Midbrain (tissue), 1 donor: Measurements from ENCODE around the gene PRKAG2.

Experiments used
- DNase-seq: peaks from one replicate; lab custom pipeline; 2025; lab: John Stamatoyannopoulos, UW

Gene PRKAG2

DNA sequence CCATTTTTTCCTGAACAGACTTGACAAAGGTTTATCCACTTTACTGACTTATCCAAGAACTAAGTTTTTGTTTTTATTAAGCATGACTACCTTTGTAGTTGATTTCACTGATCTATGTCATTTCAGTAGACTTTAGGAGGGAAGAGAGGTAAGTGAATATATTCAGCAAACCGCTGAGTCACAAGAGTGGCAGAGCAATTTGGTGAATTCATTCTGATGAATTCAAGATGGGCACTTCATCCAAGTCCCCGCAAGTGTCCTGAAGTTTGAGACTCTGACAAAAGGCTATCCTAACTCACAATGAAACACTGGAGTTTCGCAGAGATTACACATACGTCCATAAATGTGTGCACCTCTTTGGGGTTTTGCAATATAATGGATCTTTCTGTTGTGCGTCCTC is 255.0 kb downstream of the PRKAG2 start:
- no peak for DNase-seq

DNA sequence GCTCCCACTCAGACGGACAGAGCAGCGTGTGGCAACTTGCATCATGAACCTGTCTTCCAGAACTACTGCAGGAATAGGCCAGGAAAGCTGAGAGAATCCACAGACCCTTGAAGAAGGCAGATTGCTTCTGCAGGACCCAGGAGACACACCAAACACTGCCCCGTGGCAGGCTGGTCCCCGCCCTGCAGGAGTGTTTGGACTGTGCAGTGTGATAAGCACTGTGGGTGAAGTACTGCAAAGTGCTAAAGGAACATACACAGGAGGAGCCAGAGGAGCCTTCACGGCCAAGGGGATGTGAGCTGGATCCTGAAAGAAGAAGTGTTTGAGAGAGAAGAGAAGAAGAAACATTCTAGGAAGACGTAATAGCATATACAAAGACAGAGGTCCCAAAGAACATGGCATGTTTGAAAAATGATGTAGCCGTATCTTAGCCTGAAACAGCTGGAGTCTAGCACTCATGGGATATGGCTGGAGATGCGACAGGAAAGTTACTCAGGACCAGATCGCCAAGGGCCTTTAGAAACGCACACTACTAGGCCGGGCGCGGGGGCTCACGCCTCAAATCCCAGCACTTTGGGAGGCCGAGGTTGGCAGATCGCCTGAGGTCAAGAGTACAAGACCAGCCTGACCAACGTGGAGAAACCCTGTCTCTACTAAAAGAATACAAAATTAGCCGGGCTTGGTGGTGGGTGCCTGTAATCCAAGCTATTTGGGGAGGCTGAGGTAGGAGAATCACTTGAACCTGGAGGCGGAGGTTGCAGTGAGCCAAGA is 260.3 kb downstream of the PRKAG2 start:
- DNase-seq = no peak

DNA sequence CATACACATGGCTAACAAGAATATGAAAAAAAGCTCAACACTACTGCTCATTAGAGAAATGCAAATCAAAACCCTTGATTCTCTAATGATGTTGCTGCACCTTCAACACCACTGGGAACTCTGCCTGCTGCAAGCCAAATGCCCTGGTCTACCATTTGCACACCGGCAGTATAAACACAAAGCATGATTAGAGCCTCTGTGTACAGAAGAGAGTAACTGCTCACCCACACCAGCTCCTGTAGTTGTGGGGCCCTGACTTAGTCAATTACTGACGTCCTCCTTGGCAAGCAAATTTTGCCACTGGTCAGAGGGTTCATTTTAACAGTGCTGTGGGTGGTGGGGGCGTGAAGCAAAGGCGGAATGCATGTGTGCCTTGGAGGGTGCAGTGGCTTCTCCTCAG is 261.1 kb downstream of the PRKAG2 start:
- DNase-seq = no peak

DNA sequence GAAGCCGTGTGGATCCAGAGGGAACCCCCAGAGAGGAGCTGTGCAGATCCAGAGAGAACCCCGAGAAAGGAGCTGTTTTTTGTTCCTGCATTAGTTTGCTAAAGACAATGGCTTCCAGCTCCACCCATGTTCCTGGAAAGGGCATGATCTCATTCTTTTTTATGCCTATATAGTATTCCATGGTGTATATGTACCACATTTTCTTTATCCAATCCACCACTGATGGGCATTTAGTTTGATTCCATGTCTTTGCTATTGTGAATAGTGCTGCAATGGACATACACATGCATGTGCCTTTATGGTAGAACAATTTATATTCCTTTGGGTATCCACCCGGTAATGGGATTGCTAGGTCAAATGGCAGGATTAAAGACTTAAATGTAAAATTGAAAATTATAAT is 261.9 kb downstream of the PRKAG2 start:
- DNase-seq = no peak

DNA sequence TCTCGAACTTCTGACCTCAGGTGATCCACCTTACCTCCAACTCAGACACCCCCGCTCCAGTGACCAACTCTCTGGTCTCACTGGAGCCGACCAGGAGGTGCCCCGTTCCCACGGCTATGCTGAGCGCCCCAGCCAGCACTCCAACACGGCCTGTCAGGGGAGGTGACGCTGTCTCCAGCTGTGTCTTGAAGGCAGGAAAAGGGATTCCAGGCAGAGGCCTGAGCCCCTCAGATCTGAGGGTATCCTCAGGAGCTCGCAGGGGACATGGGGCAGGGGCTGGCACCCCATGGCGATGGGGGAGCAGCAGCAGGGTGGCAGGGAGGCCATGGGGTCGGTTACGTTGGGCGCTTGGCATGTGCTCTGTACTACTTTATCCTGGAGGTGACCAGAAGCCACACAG is 262.9 kb downstream of the PRKAG2 start:
- DNase-seq = no peak

DNA sequence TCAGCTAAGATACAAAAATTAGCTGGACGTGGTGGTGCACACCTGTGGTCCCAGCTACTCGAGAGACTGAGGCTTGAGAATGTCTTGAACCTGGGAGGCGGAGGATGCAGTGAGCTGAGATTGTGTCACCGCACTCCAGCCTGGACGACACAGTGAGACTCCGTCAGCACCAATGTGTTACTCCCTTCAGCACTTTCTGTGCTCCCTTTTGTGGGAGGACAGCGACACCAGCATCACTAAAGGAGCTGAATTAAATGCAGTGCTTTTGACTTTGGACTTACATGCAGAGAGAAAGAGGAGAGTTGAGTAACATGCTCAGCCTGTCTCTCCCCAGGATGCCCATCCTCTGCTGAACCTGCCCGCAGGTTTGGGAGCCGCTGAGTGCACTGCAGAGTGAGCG is 265.0 kb downstream of the PRKAG2 start:
- no peak for DNase-seq

DNA sequence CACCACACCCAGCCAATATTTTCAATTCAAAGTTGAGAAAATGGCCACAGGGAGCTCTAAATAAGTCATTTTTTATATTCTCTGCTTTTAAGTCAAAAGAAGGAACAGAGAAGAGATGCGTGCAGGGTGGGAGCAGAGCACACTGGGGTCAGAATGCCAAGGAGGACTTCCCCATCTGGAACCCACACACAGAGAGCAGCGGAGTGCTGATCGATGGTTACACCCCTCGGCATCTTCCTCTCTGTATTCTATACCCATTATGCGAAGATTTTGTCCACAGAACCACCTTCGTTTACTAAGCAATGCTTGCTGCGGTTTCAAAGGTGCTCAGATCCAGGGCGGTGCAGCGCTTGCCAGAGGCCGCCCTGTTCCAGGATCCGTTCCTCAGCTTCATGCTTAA is 265.9 kb downstream of the PRKAG2 start:
- no peak for DNase-seq

DNA sequence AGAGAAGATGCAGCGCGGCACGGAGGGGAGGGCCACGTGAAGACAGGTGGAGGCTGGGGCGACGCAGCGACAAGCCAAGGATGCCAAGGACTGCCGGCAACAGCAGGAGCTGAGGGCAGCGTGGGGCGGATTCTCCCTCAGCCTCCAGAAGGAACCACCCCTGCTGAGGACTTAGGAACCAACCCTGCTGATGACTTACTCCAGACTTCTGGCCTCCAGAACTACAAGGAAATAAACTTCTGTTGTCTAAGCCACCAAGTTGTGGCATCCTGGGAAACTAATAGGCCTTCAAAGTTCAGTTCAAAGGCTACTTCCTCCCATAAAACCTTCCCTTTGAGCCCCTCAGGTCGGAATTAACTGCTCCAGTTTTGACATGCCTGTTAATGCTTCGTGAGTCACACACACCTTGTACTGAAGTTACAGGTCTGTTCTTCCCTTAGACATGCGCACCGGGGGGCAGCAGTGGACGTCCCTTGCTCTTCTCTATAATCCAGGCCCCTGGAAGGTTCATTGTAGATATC is 268.8 kb downstream of the PRKAG2 start:
- no peak for DNase-seq

DNA sequence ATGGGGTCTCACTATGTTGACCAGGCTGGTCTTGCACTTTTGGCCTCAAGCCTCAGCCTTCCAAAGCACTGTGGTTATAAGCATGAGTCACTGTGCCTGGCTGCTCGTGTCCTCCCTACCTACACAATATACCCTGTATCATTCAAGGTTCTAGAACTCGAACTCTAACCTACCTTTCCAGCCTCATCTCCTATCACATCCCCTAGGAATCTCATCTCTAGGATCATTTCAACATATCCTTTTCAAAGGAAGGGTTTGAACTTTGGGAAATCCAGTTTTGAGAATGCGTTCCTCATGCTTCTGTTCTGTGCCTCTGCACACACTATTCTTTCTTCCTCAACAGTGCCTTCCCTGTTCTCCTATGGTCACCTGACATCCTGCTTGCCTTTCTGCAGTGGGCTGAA is 269.4 kb downstream of the PRKAG2 start:
- DNase-seq = no peak

DNA sequence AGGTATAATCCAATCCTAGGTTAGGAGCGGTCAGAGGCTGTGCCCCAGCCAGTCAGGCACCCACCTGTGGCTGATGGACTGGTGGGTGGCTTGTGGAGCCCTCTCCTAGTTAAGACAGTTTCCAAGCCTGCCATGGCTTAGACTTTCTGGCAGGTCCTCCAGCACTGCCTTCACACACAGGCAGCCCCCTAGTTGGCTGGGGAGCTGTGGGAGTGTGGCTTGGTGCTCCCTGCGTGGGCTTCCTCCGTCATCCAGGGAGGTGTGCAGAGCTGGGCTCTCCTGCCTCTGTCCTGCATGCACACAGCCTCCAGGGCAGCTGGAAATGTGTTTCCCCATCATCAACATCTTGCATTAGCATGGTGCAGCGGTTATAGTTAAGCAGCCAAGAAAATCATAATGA is 273.0 kb downstream of the PRKAG2 start:
- DNase-seq = no peak

DNA sequence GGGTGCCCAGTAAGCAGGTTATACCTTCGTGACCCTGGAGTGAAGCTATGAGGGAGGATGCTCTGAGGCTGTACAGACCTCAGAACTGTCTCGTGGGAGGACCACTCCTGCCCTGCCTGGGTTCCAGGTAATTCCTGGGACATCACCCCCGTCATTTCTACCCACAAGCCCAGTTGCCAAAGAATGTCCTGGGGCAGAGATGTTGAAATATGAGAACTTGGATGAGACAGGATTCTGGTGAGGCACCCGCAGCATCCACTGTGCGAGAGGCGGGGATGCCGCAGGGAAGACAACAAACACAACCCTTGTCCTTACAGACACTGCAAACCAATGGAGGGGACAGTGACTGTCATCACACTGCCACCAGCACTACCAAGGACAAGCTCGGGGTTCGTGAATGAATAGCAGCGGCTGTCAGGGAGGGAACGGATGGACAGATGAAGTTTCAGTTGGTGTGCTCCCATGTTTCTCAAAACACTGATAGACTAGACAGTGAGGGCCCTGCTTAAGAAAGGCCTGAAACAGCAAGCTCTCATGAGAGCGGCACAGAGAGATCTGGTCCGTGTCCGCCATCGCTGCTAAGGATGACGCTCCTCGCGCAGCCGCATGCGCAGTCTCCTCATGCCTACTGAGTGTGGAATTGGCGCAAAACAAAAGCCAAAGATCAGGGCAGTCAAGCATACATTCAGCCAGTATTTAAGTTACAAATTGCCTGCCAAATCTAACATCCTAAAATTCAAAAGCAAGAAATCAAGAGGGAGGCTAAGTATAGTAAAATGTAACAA is 275.2 kb downstream of the PRKAG2 start:
- no peak for DNase-seq

DNA sequence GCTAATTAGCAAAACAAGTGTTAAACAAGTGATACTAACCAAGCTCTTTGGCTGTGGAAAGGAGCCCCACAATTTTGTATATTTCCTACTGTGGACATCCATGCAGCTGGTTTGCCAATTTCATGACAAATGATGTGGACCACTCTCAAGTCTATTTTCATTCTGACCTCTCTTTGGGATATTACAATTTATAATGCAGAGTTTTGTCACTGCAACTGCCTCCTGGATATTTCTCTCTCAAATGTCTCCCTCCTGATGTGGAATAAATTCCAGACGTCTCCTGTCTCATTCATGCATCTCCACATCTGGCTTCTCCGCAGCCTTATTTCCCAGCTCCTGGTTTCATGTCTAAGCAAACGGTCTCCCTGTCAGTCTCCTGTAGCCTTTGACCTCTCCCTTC is 276.6 kb downstream of the PRKAG2 start:
- DNase-seq = no peak

DNA sequence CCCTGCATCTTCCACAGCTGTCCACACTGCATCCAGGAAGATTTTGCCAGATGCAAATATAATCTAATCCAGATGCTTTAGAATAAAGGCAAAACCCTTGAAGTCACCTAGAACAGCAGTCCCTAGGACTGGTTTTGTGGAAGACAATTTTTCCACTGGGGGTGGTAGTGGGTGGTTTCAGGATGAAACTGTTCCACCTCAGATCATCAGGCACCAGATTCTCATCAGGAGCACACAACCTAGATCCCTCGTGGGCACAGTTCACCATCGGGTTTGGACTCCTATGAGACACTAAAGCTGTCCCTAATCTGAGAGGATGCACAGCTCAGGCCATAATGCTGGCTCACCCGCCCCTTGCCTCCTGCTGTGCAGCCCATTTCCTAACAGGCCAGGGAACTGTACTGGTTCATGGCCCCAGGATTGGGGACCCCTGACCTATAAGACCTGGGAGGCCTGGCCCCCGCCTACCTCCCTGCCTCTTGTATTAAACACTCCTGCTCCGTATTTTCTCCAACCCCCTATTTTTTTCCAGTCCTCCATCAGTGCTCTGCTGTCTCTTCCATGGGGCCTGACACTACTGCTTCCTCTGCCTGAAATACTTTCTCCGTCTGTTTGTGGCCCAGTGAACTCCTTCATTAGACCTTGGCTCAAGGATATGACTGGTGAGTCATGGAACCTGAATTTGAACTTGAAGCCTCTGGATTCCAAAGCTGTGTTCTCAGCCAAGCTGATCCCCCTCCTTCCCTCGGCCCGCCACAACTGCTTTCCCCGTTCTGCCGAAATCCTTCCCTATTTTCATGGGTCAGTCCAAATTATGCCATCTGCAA is 277.3 kb downstream of the PRKAG2 start:
- DNase-seq = no peak

DNA sequence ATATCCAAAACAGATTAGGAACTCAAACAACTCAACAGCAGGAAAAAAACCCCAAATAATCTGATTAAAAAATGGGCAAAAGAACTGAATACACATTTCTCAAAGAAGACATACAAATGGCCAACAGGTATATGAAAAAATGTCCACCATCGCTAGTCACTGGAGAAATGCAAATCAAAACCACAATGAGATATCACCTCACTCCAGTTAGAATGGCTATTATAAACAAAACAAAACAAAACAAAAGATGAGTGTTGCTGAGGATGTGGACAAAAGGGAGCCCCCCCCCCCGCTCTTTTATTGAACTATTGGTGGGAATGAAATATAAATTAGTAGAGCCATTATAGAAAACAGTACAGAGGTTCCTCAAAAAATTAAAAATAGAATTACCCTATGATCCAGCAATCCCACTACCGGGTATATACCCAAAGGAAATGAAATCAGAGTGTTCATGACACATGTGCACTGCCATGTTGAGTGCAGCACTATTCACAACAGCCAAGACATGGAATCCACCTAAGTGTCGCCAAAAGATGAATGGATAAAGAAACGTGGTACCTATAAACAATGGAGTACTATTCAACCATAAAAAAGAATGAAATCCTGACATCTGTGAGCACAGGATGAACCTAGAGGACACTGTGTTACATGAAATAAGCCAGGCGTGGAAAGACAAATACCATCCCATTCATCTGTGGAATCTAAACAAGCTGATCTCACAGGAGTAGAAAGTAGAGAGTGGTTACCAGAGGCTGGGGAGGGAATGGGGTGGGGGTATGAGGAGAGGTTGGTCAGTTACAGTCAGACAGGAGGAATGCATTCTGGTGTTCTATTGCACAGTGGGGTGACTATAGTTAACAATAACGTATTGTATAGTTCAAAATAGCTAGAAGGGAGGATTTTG is 279.1 kb downstream of the PRKAG2 start:
- no peak for DNase-seq

DNA sequence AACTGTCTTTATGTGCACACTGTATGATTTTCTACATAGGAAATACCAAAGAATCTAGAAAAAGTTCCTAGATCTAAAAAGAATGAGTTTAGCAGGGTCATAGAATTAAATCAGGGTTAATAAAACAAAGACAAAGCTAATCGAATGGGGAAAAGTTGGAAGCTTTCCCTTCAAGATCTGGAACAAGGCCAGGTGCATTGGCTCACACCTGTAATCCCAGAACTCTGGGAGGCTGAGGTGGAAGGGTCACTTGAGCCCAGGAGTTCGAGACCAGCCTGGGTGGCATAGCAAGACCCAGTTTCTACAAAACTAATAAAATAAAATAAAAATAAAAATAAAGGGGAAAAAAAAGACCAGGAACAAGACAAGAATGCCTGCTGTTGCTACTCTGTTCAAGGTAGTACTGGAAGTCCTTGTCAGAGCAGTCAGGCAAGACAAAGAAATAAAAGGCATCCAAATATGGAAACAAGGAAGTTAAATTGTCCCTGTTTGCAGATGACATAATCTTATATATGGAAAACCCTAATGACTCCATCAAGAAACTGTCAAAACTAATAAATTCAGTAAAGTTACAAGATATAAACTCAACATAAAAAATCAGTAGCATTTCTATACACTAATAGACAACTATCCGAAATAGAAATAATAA is 281.1 kb downstream of the PRKAG2 start:
- no peak for DNase-seq

DNA sequence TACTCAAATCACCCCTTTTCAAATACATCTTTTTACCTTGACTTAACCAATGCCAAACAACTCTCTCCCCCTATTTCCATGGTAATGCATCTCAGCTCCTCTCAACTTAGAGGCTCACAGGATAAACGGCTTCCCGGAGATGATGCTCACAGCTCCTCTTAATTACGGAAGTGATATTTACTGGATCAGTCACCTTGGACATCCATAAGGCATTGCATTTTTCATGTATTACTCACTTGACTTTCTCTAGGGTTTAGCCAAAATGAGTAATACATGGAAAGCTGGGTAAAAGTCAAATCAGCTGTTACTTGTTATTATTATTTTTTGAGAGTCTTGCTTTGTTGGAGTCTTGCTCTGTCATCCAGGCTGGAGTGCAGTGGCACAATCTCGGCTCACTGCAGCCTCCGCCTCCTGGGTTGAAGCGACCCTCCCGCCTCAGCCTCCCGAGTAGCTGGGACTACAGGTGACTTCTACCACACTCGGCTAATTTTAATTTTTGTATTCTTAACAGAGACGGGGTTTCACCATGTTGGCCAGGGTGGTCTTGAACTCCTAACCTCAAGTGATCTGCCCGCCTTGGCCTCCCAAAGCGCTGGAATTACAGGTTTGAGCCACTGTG is 283.9 kb downstream of the PRKAG2 start:
- no peak for DNase-seq

DNA sequence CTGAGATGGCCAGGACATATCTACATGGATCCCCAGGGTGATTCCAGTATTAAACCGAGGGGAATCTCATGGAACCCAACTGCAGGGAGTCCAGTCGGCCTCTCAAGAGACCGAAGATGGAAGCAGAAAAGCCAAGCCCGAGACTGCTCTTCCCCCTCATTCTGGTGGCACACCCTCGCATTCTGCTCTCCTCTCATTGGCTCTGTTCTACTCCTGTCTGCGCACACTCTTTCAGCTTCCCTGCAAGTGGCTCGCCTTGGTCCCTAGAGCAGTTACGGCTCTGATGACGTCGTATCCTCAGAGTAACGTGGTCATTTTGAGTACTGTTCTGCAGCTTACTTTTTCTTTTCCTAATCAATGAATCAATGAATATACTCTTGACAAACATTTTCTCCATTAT is 284.6 kb downstream of the PRKAG2 start:
- no peak for DNase-seq

DNA sequence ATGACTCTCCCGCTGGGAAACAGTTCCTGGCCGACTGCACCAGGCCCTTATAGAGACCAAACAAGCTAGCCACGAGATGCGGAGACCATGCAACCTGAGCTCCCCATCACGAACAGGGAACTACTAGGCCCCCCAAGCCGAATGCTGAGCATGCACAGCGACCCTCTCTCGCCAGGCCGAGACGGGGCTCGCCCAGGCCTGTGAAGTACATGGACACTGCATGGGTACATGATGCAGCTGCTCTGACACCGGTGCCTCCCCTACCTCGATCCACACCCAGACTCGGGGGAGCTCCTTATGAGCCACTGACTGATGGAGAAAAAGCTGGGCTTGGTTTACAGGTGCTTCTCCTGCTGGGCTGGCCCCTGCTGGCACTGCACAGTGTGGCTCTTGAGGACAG is 285.0 kb downstream of the PRKAG2 start:
- DNase-seq = no peak

DNA sequence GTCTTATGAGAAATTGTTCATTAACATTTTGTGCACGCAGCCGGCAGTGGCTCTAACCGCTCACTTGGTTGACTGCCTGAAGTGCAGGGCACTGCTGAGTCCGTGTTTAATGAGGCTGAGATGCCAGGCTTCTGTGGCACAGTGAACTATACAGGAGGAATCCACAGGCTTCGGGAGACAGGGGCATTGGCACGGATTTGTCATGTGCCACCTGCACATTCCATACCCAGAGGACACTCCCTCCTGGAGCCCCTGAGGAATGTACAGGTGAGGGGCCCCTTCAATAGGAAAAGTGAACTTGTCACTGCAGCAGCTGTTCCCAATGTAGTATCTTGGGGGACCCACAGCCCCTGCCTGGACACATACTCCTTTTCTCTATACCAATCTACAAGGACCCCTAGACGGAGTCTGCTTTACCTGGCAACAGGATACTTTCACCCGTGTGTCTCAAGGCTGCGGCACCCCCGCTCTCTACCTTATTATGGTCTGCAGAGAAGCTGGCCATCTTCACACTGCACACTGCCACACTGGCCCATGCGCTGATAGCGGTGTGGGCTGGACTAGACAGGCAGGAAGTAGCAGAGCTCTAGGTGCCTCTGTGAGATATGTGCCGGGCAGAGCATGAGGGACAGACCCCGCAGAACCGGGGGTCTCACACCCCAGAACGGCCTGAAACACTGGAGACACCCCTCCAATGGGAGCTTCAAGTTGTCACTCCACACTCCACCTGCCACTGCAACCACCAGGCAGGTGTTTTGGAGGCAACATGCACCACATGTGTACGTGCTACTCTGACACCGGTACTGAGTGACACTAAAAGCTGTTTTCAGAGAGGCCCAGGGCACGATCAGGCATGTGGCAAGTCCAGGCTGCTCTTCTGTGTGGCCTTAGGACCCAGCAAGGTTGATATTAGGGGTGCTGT is 285.8 kb downstream of the PRKAG2 start:
- no peak for DNase-seq
